ENCODE results near the gene ASXL2.

DNA sequence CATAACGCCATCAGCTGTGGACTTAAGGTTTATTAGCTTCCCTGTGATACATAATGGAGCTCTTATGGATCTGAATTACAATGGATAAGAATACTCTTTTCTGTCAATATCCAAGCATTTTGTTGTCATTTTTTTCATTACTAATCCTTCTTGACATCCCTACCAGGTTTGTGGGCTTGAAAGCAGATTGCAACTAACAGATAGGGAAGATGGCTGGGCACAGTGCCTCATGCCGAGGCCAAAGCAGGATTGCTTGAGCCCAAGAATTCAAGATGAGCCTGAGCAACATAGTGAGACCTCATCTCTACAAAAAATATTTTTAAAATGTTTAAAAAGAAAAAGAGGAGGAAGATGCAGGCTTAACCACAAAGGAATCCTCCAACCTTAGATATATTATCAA is 42.4 kb downstream of the ASXL2 start:
- TF ChIP-seq POLR2A (IDR thresholded peaks at IDR 0.05; ENCODE audit: low read length), result no peak
- no peak for TF ChIP-seq GATA1 (IDR thresholded peaks at IDR 0.05; ENCODE audit: low read depth, low read length)

Measured in erythroblast (primary cell).